ENCODE results near the gene KCNG3.
"Not testable (repeated sequence)": the region's sequence is repeated elsewhere in the genome, so short reads cannot be mapped to it uniquely, and the experiment has no call there.

KCNG3 gene

GRCh38 chr2:42430188-42430587 lies 63.6 kb downstream of the KCNG3 start:
- no peak for DNase-seq (ENCODE audit: low read depth, low spot score)

GRCh38 chr2:42429352-42429751 lies 64.4 kb downstream of the KCNG3 start:
- DNase-seq (ENCODE audit: low read depth, low spot score): no peak

- no peak for DNase-seq (ENCODE audit: low read depth, low spot score)
Measured at GRCh38 chr2:42425697-42426096, 68.1 kb downstream of the KCNG3 start.

- no peak for DNase-seq (ENCODE audit: low read depth, low spot score)
Measured at GRCh38 chr2:42424033-42424432, 69.7 kb downstream of the KCNG3 start.

GRCh38 chr2:42421601-42422239 lies 72.1 kb downstream of the KCNG3 start:
- DNase-seq (ENCODE audit: low read depth, low spot score): no peak

GRCh38 chr2:42421157-42421485 lies 72.7 kb downstream of the KCNG3 start:
- DNase-seq (ENCODE audit: low read depth, low spot score): no peak

- no peak for DNase-seq (ENCODE audit: low read depth, low spot score)
Measured at GRCh38 chr2:42414648-42415047, 79.1 kb downstream of the KCNG3 start.

- no peak for DNase-seq (ENCODE audit: low read depth, low spot score)
Measured at GRCh38 chr2:42414158-42414557, 79.6 kb downstream of the KCNG3 start.

GRCh38 chr2:42410742-42411514 lies 82.9 kb downstream of the KCNG3 start:
- DNase-seq (ENCODE audit: low read depth, low spot score): no peak

GRCh38 chr2:42408009-42408408 lies 85.8 kb downstream of the KCNG3 start:
- no peak for DNase-seq (ENCODE audit: low read depth, low spot score)

GRCh38 chr2:42407476-42407875 lies 86.3 kb downstream of the KCNG3 start:
- no peak for DNase-seq (ENCODE audit: low read depth, low spot score)

- no peak for DNase-seq (ENCODE audit: low read depth, low spot score)
Measured at GRCh38 chr2:42404676-42405075, 89.1 kb downstream of the KCNG3 start.

GRCh38 chr2:42401773-42402172 lies 92.0 kb downstream of the KCNG3 start:
- no peak for DNase-seq (ENCODE audit: low read depth, low spot score)

GRCh38 chr2:42398052-42398451 lies 95.7 kb downstream of the KCNG3 start:
- not testable (repeated sequence) for DNase-seq (ENCODE audit: low read depth, low spot score)

GRCh38 chr2:42393320-42393719 lies 100.5 kb downstream of the KCNG3 start:
- not testable (repeated sequence) for DNase-seq (ENCODE audit: low read depth, low spot score)

- DNase-seq (ENCODE audit: low read depth, low spot score): no peak
Measured at GRCh38 chr2:42392191-42392590, 101.6 kb downstream of the KCNG3 start.
